IMR-90 (cell line): Measurements from ENCODE around the gene ABTB2. TPM values are rescaled to one million over a fixed set of nuclear protein-coding genes. Genes with fewer than 3 reads are reported as not detected.

Experiments used
- ATAC-seq: fragments of 200-7000 bp; cut with Tn5 transposase; 2 replicates; pipeline ENCODE4 v1.9.1; 2020; ENCODE audit warnings: low read depth, mild to moderate bottlenecking, moderate library complexity
- BruUV-seq: library from RNA; stranded (reverse); fragments of 400-500 nt; replicated peaks from 2 replicates; lab custom pipeline; 2021; lab: Mats Ljungman, UMichigan
- CTCF ChIA-PET: fragments of 300-600 bp; formaldehyde crosslinking; extraction: SDS; loops from one replicate; lab custom pipeline; 2021; ENCODE audit warnings: antibody characterized with exemption; lab: Yijun Ruan, JAX
- POLR2A ChIA-PET: fragments of 300-600 bp; sonication (Branson Sonifier 250); formaldehyde crosslinking; loops from one replicate; lab custom pipeline; 2022; ENCODE audit warnings: antibody characterized with exemption; ENCODE audit not compliant: unreplicated experiment; lab: Charles Lee
- DNase-seq: peaks from one replicate; pipeline ENCODE4 v3.0.0; 2013
- H2AFZ ChIP-seq: replicated peaks from 2 replicates; pipeline ENCODE3; 2013; ENCODE audit warnings: low read length, mild to moderate bottlenecking; ENCODE audit not compliant: poor library complexity
- H2AK5ac ChIP-seq: 2 replicates; pipeline ENCODE4 v1.6.1; 2013; ENCODE audit warnings: low read depth, low read length, inconsistent platforms
- H2AK9ac ChIP-seq: replicated peaks from 2 replicates; pipeline ENCODE3; 2013; ENCODE audit warnings: mild to moderate bottlenecking, low read depth, low read length, moderate library complexity; ENCODE audit not compliant: poor library complexity
- H2BK120ac ChIP-seq: 2 replicates; pipeline ENCODE4 v1.6.1; 2013; ENCODE audit warnings: low read depth, low read length, inconsistent platforms
- H2BK15ac ChIP-seq: 3 replicates; pipeline ENCODE4 v1.6.1; 2013; ENCODE audit warnings: low read depth, low read length, inconsistent platforms
- H2BK20ac ChIP-seq: 2 replicates; pipeline ENCODE4 v1.6.1; 2013; ENCODE audit warnings: low read depth, mild to moderate bottlenecking, inconsistent platforms, low read length, moderate library complexity
- H2BK5ac ChIP-seq: 2 replicates; pipeline ENCODE4 v1.6.1; 2013; ENCODE audit warnings: mild to moderate bottlenecking, low read depth, low read length, inconsistent platforms; ENCODE audit not compliant: poor library complexity, severe bottlenecking
- H3K14ac ChIP-seq: replicated peaks from 2 replicates; pipeline ENCODE4 v1.6.1; 2013; ENCODE audit warnings: low read depth, low read length, inconsistent platforms
- H3K18ac ChIP-seq: 2 replicates; pipeline ENCODE4 v1.6.1; 2013; ENCODE audit warnings: low read depth, low read length, control low read depth
- H3K23ac ChIP-seq: 2 replicates; pipeline ENCODE4 v1.6.1; 2013; ENCODE audit warnings: low read depth, low read length, inconsistent platforms
- H3K27ac ChIP-seq: 2 replicates; pipeline ENCODE4 v1.5.1; 2013; ENCODE audit warnings: mild to moderate bottlenecking, control low read depth, low read length; ENCODE audit not compliant: insufficient read depth
- H3K27me3 ChIP-seq: 2 replicates; pipeline ENCODE4 v1.6.1; 2013; ENCODE audit warnings: low read length; ENCODE audit not compliant: control insufficient read depth, insufficient read depth
- H3K36me3 ChIP-seq: 2 replicates; pipeline ENCODE4 v1.6.1; 2013; ENCODE audit warnings: low read length, mixed read lengths; ENCODE audit not compliant: control insufficient read depth, insufficient read depth
- H3K4ac ChIP-seq: 2 replicates; pipeline ENCODE4 v1.6.1; 2013; ENCODE audit warnings: low read depth, low read length, inconsistent platforms
- H3K4me1 ChIP-seq: 2 replicates; pipeline ENCODE4 v1.6.1; 2013; ENCODE audit warnings: low read length, mixed read lengths; ENCODE audit not compliant: control insufficient read depth, insufficient read depth
- H3K4me2 ChIP-seq: 2 replicates; pipeline ENCODE4 v1.6.1; 2013; ENCODE audit warnings: low read depth, mild to moderate bottlenecking, control low read depth, low read length, moderate library complexity
- H3K4me3 ChIP-seq: 2 replicates; pipeline ENCODE4 v1.5.1; 2013; ENCODE audit warnings: low read depth, mild to moderate bottlenecking, control low read depth, low read length, moderate library complexity; ENCODE audit not compliant: insufficient read depth
- H3K56ac ChIP-seq: 2 replicates; pipeline ENCODE4 v1.6.1; 2013; ENCODE audit warnings: low read length, inconsistent platforms; ENCODE audit not compliant: insufficient read depth; ENCODE audit errors: extremely low read depth
- H3K79me1 ChIP-seq, 2 experiments: 2 replicates each; pipeline ENCODE4 v1.6.1; 2013; ENCODE audit warnings: low read length in 2 of 2, inconsistent platforms in 1 of 2, low read depth in 1 of 2
- H3K9ac ChIP-seq: 2 replicates; pipeline ENCODE4 v1.6.1; 2013; ENCODE audit warnings: low read depth, low read length, control low read depth
- H3K9me1 ChIP-seq: 2 replicates; pipeline ENCODE4 v1.6.1; 2013; ENCODE audit warnings: low read length, inconsistent platforms; ENCODE audit not compliant: insufficient read depth
- H3K9me3 ChIP-seq: 2 replicates; pipeline ENCODE4 v1.6.1; 2013; ENCODE audit warnings: low read length; ENCODE audit not compliant: control insufficient read depth, insufficient read depth
- H4K20me1 ChIP-seq: 2 replicates; pipeline ENCODE4 v1.6.1; 2013; ENCODE audit warnings: low read length, inconsistent platforms; ENCODE audit not compliant: insufficient read depth
- H4K5ac ChIP-seq: 2 replicates; pipeline ENCODE4 v1.6.1; 2013; ENCODE audit warnings: mild to moderate bottlenecking, low read depth, low read length, control low read depth
- H4K8ac ChIP-seq, 2 experiments: 2 replicates each; pipeline ENCODE4 v1.6.1; 2013; ENCODE audit warnings: low read depth in 2 of 2, low read length in 2 of 2, control low read depth in 1 of 2, inconsistent platforms in 1 of 2
- H4K91ac ChIP-seq: 2 replicates; pipeline ENCODE4 v1.6.1; 2013; ENCODE audit warnings: low read depth, low read length, inconsistent platforms; ENCODE audit not compliant: insufficient read depth
- BHLHE40 ChIP-seq: fragments of 150-350 bp; IDR thresholded peaks from 2 replicates; pipeline ENCODE4 v1.6.1; 2016; ENCODE audit warnings: mild to moderate bottlenecking, low read depth, low read length
- CEBPB ChIP-seq: IDR thresholded peaks from 2 replicates; pipeline ENCODE4 v1.6.1; 2012; ENCODE audit warnings: low read depth, low read length, improper control_type of control experiment
- CHD1 ChIP-seq: IDR thresholded peaks from 2 replicates; pipeline ENCODE4 v1.6.1; 2012; ENCODE audit warnings: low read depth, low read length, improper control_type of control experiment
- CTCF ChIP-seq: conservative IDR thresholded peaks from 2 replicates; pipeline ENCODE4 v1.5.1; 2012; ENCODE audit warnings: mild to moderate bottlenecking, low read depth, low read length, improper control_type of control experiment
- ELK1 ChIP-seq: fragments of 150-350 bp; IDR thresholded peaks from 2 replicates; pipeline ENCODE4 v1.6.1; 2016; ENCODE audit warnings: low read depth, mild to moderate bottlenecking, low read length, moderate library complexity, borderline replicate concordance
- MAFK ChIP-seq: IDR thresholded peaks from 2 replicates; pipeline ENCODE4 v1.6.1; 2012; ENCODE audit warnings: low read depth, low read length, improper control_type of control experiment
- MAZ ChIP-seq: IDR thresholded peaks from 2 replicates; pipeline ENCODE4 v1.6.1; 2012; ENCODE audit warnings: low read depth, mild to moderate bottlenecking, low read length, improper control_type of control experiment, moderate library complexity, borderline replicate concordance
- MXI1 ChIP-seq: IDR thresholded peaks from 2 replicates; pipeline ENCODE4 v1.6.1; 2012; ENCODE audit warnings: low read depth, mild to moderate bottlenecking, low read length, moderate library complexity, borderline replicate concordance
- RAD21 ChIP-seq: IDR thresholded peaks from 2 replicates; pipeline ENCODE4 v1.6.1; 2012; ENCODE audit warnings: low read length, improper control_type of control experiment
- RFX5 ChIP-seq: IDR thresholded peaks from 2 replicates; pipeline ENCODE4 v1.8.0; 2012; ENCODE audit warnings: low read depth, mild to moderate bottlenecking, low read length, moderate library complexity
- SMC3 ChIP-seq: fragments of 150-350 bp; IDR thresholded peaks from 2 replicates; pipeline ENCODE4 v1.6.1; 2016; ENCODE audit warnings: low read depth, mild to moderate bottlenecking, antibody characterized with exemption, low read length, moderate library complexity
- USF2 ChIP-seq: fragments of 150-350 bp; IDR thresholded peaks from 2 replicates; pipeline ENCODE4 v1.6.1; 2017; ENCODE audit warnings: mild to moderate bottlenecking, antibody characterized with exemption, low read length, low read depth
- WGBS, 2 experiments: methylation state at CpG; one replicate each; pipeline versions ENCODE4 v1.1.5 to v1.1.7; 2013; ENCODE audit warnings: missing lambda C conversion rate in 2 of 2; ENCODE audit not compliant: insufficient read length in 1 of 2; ENCODE audit errors: extremely low coverage in 2 of 2; 5-methylcytosine and 5-hydroxymethylcytosine counted together
- dilution Hi-C: fragments of 300-500 bp; cut with HindIII; formaldehyde crosslinking; loops from one replicate; pipeline ENCODE4 v1.14.3; 2018; ENCODE audit warnings: low sequenced_read_pairs; ENCODE audit not compliant: unreplicated experiment
- in situ Hi-C: fragments of 300-500 bp; cut with MboI; formaldehyde crosslinking; loops from 3 replicates; pipeline ENCODE4 v1.14.3; 2019; ENCODE audit warnings: low sequenced_read_pairs, inconsistent platforms, mixed read lengths
- intact Hi-C: fragments of 100-400 bp; cut with micrococcal nuclease; formaldehyde crosslinking; loops from 2 replicates; pipeline ENCODE4 v1.10.0; 2022
- polyA plus RNA-seq, 3 experiments: library from polyadenylated mRNA; depleted of rRNA; stranded (reverse); fragments of >200 nt; gene quantifications; 2 replicates each; pipeline ENCODE4 v1.2.3, GENCODE V29; 2012; ENCODE audit warnings: low replicate concordance in 1 of 3
- total RNA-seq: library from RNA; depleted of rRNA; stranded (reverse); fragments of >200 nt; gene quantifications from 2 replicates; pipeline ENCODE4 v1.2.3, GENCODE V29; 2012

Gene ABTB2
- total and polyA plus RNA-seq, 2 of the 4 experiments (the other 2 are of a cell fraction) = 0.18 to 2.0 TPM

GRCh38 chr11:34358728-34359547, 1.1 kb upstream of the ABTB2 start:
- no peak overlapping the region for H3K27ac ChIP-seq
- H3K4me2 ChIP-seq = peak overlapping the region; percentile 99
- H3K4me1 ChIP-seq = peaks cover 6% of the 10 kb centered on the region; the same call in 1 of the 2 replicates
- 0% methylated on average over 3 of the region's 39 CpGs; no CpG with 5 or more reads in 1 of the 2 experiments for WGBS, 2 experiments
- H2AFZ ChIP-seq = peak overlapping the region; percentile 91
- ChIA-PET POLR2A (interaction anchor here (0.6 kb wide), 1 partner anchor 174 kb away, joined by 3 read pairs; no protein-coding TSS in a partner anchor), CTCF (interaction anchor here (0.6 to 4.9 kb wide), 4 partner anchors 10 to 557 kb away, joined by 3 to 37 read pairs (median 4); no protein-coding TSS in a partner anchor)
- H3K36me3 ChIP-seq = no peaks in the 10 kb centered on the region
- peaks cover 11% of the 10 kb centered on the region for H4K20me1 ChIP-seq
- H3K9me3 ChIP-seq = no peaks in the 10 kb centered on the region
- no peak overlapping the region for H3K18ac ChIP-seq
- H4K8ac ChIP-seq = no peak overlapping the region
- in situ Hi-C loops = loop anchor here (5.0 kb wide), 2 partner anchors 182 to 362 kb away; no protein-coding TSS in a partner anchor
- H3K56ac ChIP-seq = no peak overlapping the region
- TF ChIP-seq ELK1 = no peak
- TF ChIP-seq MAZ = peak; percentile 40; the same call in 1 of the 2 replicates
- no peak for TF ChIP-seq USF2
- peak; percentile 82 for TF ChIP-seq CTCF
- TF ChIP-seq MAFK = peak; percentile 41
- TF ChIP-seq RAD21 = peak; percentile 86
- TF ChIP-seq RFX5 = no peak
- peak; percentile 87 for TF ChIP-seq BHLHE40
- TF ChIP-seq CHD1 = no peak
- no peak for TF ChIP-seq CEBPB
- peak; percentile 93 for TF ChIP-seq SMC3
- peak; percentile 79; the same call in 1 of the 2 replicates for TF ChIP-seq MXI1
- H2BK5ac ChIP-seq = no peak overlapping the region
- peaks cover 28% of the 10 kb centered on the region for H3K27me3 ChIP-seq
- no peak overlapping the region for H2BK20ac ChIP-seq
- DNase-seq (peak; percentile 73), ATAC-seq (peak; percentile 6; the same call in 1 of the 2 replicates)
- 0 out of 2 replicates have a peak overlapping the region, but pooled peaks have one; percentile 39 for H3K23ac ChIP-seq
- H4K5ac ChIP-seq = no peak overlapping the region
- H3K14ac ChIP-seq = no peak overlapping the region
- H2BK120ac ChIP-seq = no peak overlapping the region
- peak overlapping the region; percentile 43 for H2AK9ac ChIP-seq
- no peak overlapping the region for H4K91ac ChIP-seq
- no peaks in the 10 kb centered on the region for H3K79me1 ChIP-seq
- no peak overlapping the region for H2BK15ac ChIP-seq
- peak overlapping the region; percentile 55 for H3K4me3 ChIP-seq
- H3K4ac ChIP-seq = no peak overlapping the region
- H3K9ac ChIP-seq = no peak overlapping the region
- H3K9me1 ChIP-seq = peaks cover 4% of the 10 kb centered on the region; the same call in 1 of the 2 replicates
- no TSS peak for BruUV-seq
- dilution Hi-C loops = loop anchor here (10.0 kb wide), 1 partner anchor 94 kb away; no protein-coding TSS in a partner anchor
- H2AK5ac ChIP-seq = no peak overlapping the region
- intact Hi-C loops = loop anchor here (1.0 to 5.0 kb wide), 8 partner anchors 92 to 502 kb away; no protein-coding TSS in a partner anchor
